HepG2 (cell line): ENCODE results near the gene DNASE2. TPM values are rescaled to one million over a fixed set of nuclear protein-coding genes. Genes with fewer than 3 reads are reported as not detected.

ENCODE experiments used
- ATAC-seq: fragments of 200-7000 bp; cut with Tn5 transposase; 3 replicates; pipeline ENCODE4 v1.9.1; 2020; ENCODE audit warnings: mild to moderate bottlenecking, moderate library complexity
- BruUV-seq: library from RNA; stranded (reverse); fragments of 400-500 nt; replicated peaks from 2 replicates; lab custom pipeline; 2021; lab: Mats Ljungman, UMichigan
- CTCF ChIA-PET: fragments of 300-600 bp; formaldehyde crosslinking; extraction: SDS; loops from one replicate; lab custom pipeline; 2021; ENCODE audit warnings: low total read pairs, inconsistent platforms, low intra/inter-chr PET ratio; lab: Yijun Ruan, JAX
- POLR2A ChIA-PET: fragments of 350-600 bp; sonication (Branson Sonifier 250); formaldehyde crosslinking; loops from one replicate; lab custom pipeline; 2020; ENCODE audit warnings: antibody characterized with exemption, inconsistent platforms; lab: Yijun Ruan, JAX
- DNase-seq: peaks from one replicate; pipeline ENCODE4 v3.0.0-alpha.2; 2015; ENCODE audit warnings: low spot score
- FAIRE-seq: peaks from 3 replicates; lab custom pipeline; 2011; peaks lifted over from hg19 to GRCh38; lab: Jason Lieb, UNC
- H2AFZ ChIP-seq: one replicate; pipeline ENCODE4 v1.6.1; 2011; ENCODE audit warnings: low read length, inconsistent platforms
- H3K27ac ChIP-seq: fragments of 300-600 bp; 3 replicates; pipeline ENCODE4 v1.8.0; 2011; ENCODE audit warnings: mixed run types, mild to moderate bottlenecking, mixed read lengths, low read length, inconsistent platforms; ENCODE audit not compliant: insufficient read depth; ENCODE audit errors: extremely low read length
- H3K27me3 ChIP-seq, 2 experiments: fragments of 200-600 bp in 1 of 2; 2 replicates in 1 of 2; 3 replicates in 1 of 2; pipeline versions ENCODE4 v1.6.0 to v1.8.0; 2011; ENCODE audit warnings: low read length in 2 of 2, mild to moderate bottlenecking in 2 of 2, moderate library complexity in 2 of 2, inconsistent platforms in 1 of 2; ENCODE audit not compliant: insufficient read depth in 2 of 2, control insufficient read depth in 1 of 2
- H3K36me3 ChIP-seq, 2 experiments: fragments of 200-600 bp in 1 of 2; replicated peaks in 1 of 2; 2 replicates in 1 of 2; 3 replicates in 1 of 2; pipeline versions ENCODE4 v1.5.1 to v1.8.0; 2011; ENCODE audit warnings: low read length in 2 of 2, inconsistent platforms in 1 of 2; ENCODE audit not compliant: insufficient read depth in 2 of 2, control insufficient read depth in 1 of 2
- H3K4me1 ChIP-seq: 2 replicates; pipeline ENCODE4 v1.5.1; 2012; ENCODE audit warnings: low read length, inconsistent platforms; ENCODE audit not compliant: insufficient read depth
- H3K4me2 ChIP-seq: 2 replicates; pipeline ENCODE4 v1.6.0; 2011; ENCODE audit warnings: low read depth, low read length, inconsistent platforms
- H3K4me3 ChIP-seq, 3 experiments: fragments of 200-600 bp in 1 of 3; sonication (generic), shearing (Covaris generic) in 1 of 3; replicated peaks in 1 of 3; 2 replicates each; pipeline ENCODE4 v1.5.1; 2011 to 2016; ENCODE audit warnings: low read length in 3 of 3, inconsistent platforms in 2 of 3, low read depth in 2 of 3, mild to moderate bottlenecking in 2 of 3, control low read depth in 1 of 3, mixed read lengths in 1 of 3; ENCODE audit not compliant: insufficient read depth in 1 of 3
- H3K79me2 ChIP-seq: one replicate; pipeline ENCODE4 v1.6.1; 2011; ENCODE audit warnings: low read length, inconsistent platforms; ENCODE audit not compliant: insufficient read depth
- H3K9ac ChIP-seq: 2 replicates; pipeline ENCODE4 v1.6.0; 2011; ENCODE audit warnings: mild to moderate bottlenecking, low read depth, low read length, inconsistent platforms; ENCODE audit not compliant: insufficient read depth
- H3K9me3 ChIP-seq: 2 replicates; pipeline ENCODE4 v1.5.1; 2012; ENCODE audit warnings: mild to moderate bottlenecking, low read length
- H4K20me1 ChIP-seq: 2 replicates; pipeline ENCODE4 v1.6.0; 2011; ENCODE audit warnings: inconsistent platforms, mild to moderate bottlenecking, low read length, moderate library complexity; ENCODE audit not compliant: insufficient read depth
- FIP1L1 ChIP-seq: fragments of 200-400 bp; formaldehyde crosslinking; IDR thresholded peaks from 2 replicates; pipeline ENCODE4 v1.6.1; 2018; ENCODE audit warnings: low read depth, mild to moderate bottlenecking, low read length, moderate library complexity, borderline replicate concordance; ENCODE audit not compliant: insufficient read depth
- GPBP1L1 ChIP-seq: sonication (generic); formaldehyde crosslinking; IDR thresholded peaks from 2 replicates; pipeline ENCODE4 v1.5.0; 2020; ENCODE audit warnings: mild to moderate bottlenecking, missing genetic modification reagents
- HNF4A ChIP-seq: sonication (generic); formaldehyde crosslinking; IDR thresholded peaks from 2 replicates; pipeline ENCODE4 v1.4.0; 2020; ENCODE audit warnings: missing genetic modification reagents
- PCBP1 ChIP-seq: fragments of 200-400 bp; formaldehyde crosslinking; IDR thresholded peaks from 2 replicates; pipeline ENCODE4 v1.6.1; 2017; ENCODE audit warnings: mild to moderate bottlenecking, low read depth, low read length, borderline replicate concordance
- POLR2AphosphoS2 ChIP-seq: IDR thresholded peaks from 2 replicates; pipeline ENCODE4 v1.6.1; 2011; ENCODE audit warnings: low read depth, low read length, improper control_type of control experiment
- RBM22 ChIP-seq: fragments of 200-400 bp; formaldehyde crosslinking; optimal IDR thresholded peaks from 2 replicates; pipeline ENCODE3; 2017; ENCODE audit warnings: mild to moderate bottlenecking, low read length, moderate library complexity
- SAP130 ChIP-seq: IDR thresholded peaks from 2 replicates; pipeline ENCODE4 v1.6.1; 2016; ENCODE audit warnings: low read depth
- TMF1 ChIP-seq: sonication (generic); formaldehyde crosslinking; IDR thresholded peaks from 2 replicates; pipeline ENCODE4 v1.8.1; 2022; ENCODE audit warnings: low read depth, missing genetic modification reagents
- ZFP90 ChIP-seq: sonication (generic); formaldehyde crosslinking; IDR thresholded peaks from 2 replicates; pipeline ENCODE4 v1.8.0; 2022; ENCODE audit warnings: missing genetic modification reagents, mild to moderate bottlenecking, inconsistent platforms, borderline replicate concordance
- ZMAT5 ChIP-seq: sonication (generic); formaldehyde crosslinking; IDR thresholded peaks from 2 replicates; pipeline ENCODE4 v1.5.0; 2020; ENCODE audit warnings: mild to moderate bottlenecking, low read depth, missing genetic modification reagents, borderline replicate concordance
- ZNF138 ChIP-seq: sonication (generic); formaldehyde crosslinking; IDR thresholded peaks from 2 replicates; pipeline ENCODE4 v1.5.0; 2020; ENCODE audit warnings: mild to moderate bottlenecking, low read depth, missing genetic modification reagents
- ZNF264 ChIP-seq: sonication (generic); formaldehyde crosslinking; IDR thresholded peaks from 2 replicates; pipeline ENCODE4 v1.4.0; 2020; ENCODE audit warnings: missing genetic modification reagents
- ZNF414 ChIP-seq: sonication (generic); formaldehyde crosslinking; IDR thresholded peaks from 2 replicates; pipeline ENCODE4 v1.5.0; 2020; ENCODE audit warnings: missing genetic modification reagents
- ZNF468 ChIP-seq: sonication (generic); formaldehyde crosslinking; IDR thresholded peaks from 2 replicates; pipeline ENCODE4 v1.8.0; 2022; ENCODE audit warnings: mild to moderate bottlenecking, moderate library complexity, missing genetic modification reagents
- ZNF609 ChIP-seq: sonication (generic); formaldehyde crosslinking; IDR thresholded peaks from 2 replicates; pipeline ENCODE4 v1.4.0; 2020; ENCODE audit warnings: mild to moderate bottlenecking, missing genetic modification reagents, borderline replicate concordance
- ZNF703 ChIP-seq: sonication (generic); formaldehyde crosslinking; IDR thresholded peaks from 2 replicates; pipeline ENCODE4 v1.5.1; 2020; ENCODE audit warnings: missing genetic modification reagents, mild to moderate bottlenecking, moderate library complexity, borderline replicate concordance
- ZSCAN30 ChIP-seq: sonication (generic); formaldehyde crosslinking; IDR thresholded peaks from 2 replicates; pipeline ENCODE4 v1.5.0; 2020; ENCODE audit warnings: mild to moderate bottlenecking, missing genetic modification reagents
- WGBS: methylation state at CpG from one replicate; pipeline ENCODE4 v1.1.6; 2017; ENCODE audit warnings: low lambda C conversion rate; 5-methylcytosine and 5-hydroxymethylcytosine counted together
- in situ Hi-C: cut with HindIII; loops from 2 replicates; pipeline ENCODE4 v1.10.0; 2017; ENCODE audit warnings: low pct_unique_long_range_greater_than_20kb; ENCODE audit not compliant: extremely low pct_ligation_motif_present
- intact Hi-C: fragments of 100-400 bp; cut with micrococcal nuclease; formaldehyde crosslinking; loops from one replicate; pipeline ENCODE4 v1.10.0; 2022; ENCODE audit not compliant: unreplicated experiment
- polyA plus RNA-seq, 8 experiments: library from polyadenylated mRNA; depleted of rRNA in 3 of 8; stranded (reverse) in 7 of 8; unstranded in 1 of 8; fragments of >200 nt; fragmentation: Illumina TruSeq in 4 of 8; extraction: Trizol in 4 of 8; gene quantifications; 2 replicates each; pipeline versions ENCODE4 v1.2.1 to v1.2.3, GENCODE V29; 2011 to 2016; ENCODE audit warnings: low read depth in 4 of 8, missing spikeins in 1 of 8, mixed read lengths in 1 of 8; ENCODE audit not compliant: insufficient read depth in 1 of 8
- total RNA-seq, 5 experiments: library from RNA; depleted of rRNA; stranded (reverse); fragments of >200 nt; fragmentation: Illumina TruSeq; extraction: Trizol; gene quantifications; 2 replicates each; pipeline ENCODE4 v1.2.3, GENCODE V29; 2016; ENCODE audit warnings: low read depth in 1 of 5

Gene DNASE2
- total and polyA plus RNA-seq, 2 of the 13 experiments (the other 11 are each of a cell fraction or from before 2014, with no cell fraction given): 7.5 to 16.2 TPM

- Histone ChIP-seq H3K4me1 (peaks cover 30% of the 10 kb centered on the region), H3K36me3 (no peaks in the 10 kb centered on the region), H3K27me3 (no peaks in the 10 kb centered on the region), H3K4me2 (peak overlapping the region; percentile 81), H3K9me3 (no peaks in the 10 kb centered on the region), H3K4me3 (peak overlapping the region; percentile 48 to 63 (median 55)), H4K20me1 (no peaks in the 10 kb centered on the region), H3K9ac (peak overlapping the region; percentile 61), H3K27ac (peak overlapping the region; percentile 65), H3K79me2 (no peaks in the 10 kb centered on the region), H2AFZ (peak overlapping the region; percentile 57)
- in situ Hi-C loops: no loop called here
- ChIA-PET POLR2A (interaction anchor here (1.0 to 4.2 kb wide), 10 partner anchors 8 to 250 kb away, joined by 3 to 40 read pairs (median 6); partner anchors contain the start of genes FARSA and GCDH), CTCF (no interaction called here)
- intact Hi-C loops: no loop called here
- no peak for FAIRE-seq
- BruUV-seq: no TSS peak
- DNase-seq: peak; percentile 62
- 0% methylated on average over 12 of the region's 22 CpGs for WGBS
- peak; percentile 86 for ATAC-seq
- TF ChIP-seq PCBP1: no peak
- TF ChIP-seq ZNF703: no peak
- TF ChIP-seq ZNF414 (CRISPR knock-in tag): no peak
- peak; percentile 54 for TF ChIP-seq SAP130 (CRISPR knock-in tag)
- TF ChIP-seq RBM22: no peak
- TF ChIP-seq POLR2AphosphoS2: no peak
- TF ChIP-seq TMF1 (CRISPR knock-in tag): no peak
- TF ChIP-seq ZFP90 (CRISPR knock-in tag): no peak
- TF ChIP-seq ZNF468: no peak
- no peak for TF ChIP-seq ZNF609 (CRISPR knock-in tag)
- no peak for TF ChIP-seq ZSCAN30 (CRISPR knock-in tag)
- TF ChIP-seq GPBP1L1: no peak
- no peak for TF ChIP-seq ZMAT5
- no peak for TF ChIP-seq ZNF138 (CRISPR knock-in tag)
- no peak for TF ChIP-seq FIP1L1
- TF ChIP-seq ZNF264 (CRISPR knock-in tag): 0 out of 2 replicates have a peak, but pooled peaks have one; percentile 26
- TF ChIP-seq HNF4A (CRISPR knock-in tag): peak; percentile 47; the same call in 1 of the 2 replicates
Observed at GRCh38 chr19:12913011-12913561, 31.8 kb upstream of the DNASE2 start.
